Activated CD4-positive, alpha-beta T cell treated with anti-CD3 and anti-CD28 coated beads, Interleukin-10, Interleukin-2, amounts not matched to agents 100 ng/mL and 50 ng/mL, durations not matched to agents 16 hours and 8 hours (primary cell): Measurements from ENCODE around the gene CFAP161.

Experiments
- DNase-seq: peaks from one replicate; pipeline ENCODE4 v3.0.0-alpha.2; 2020

CFAP161 gene

DNA sequence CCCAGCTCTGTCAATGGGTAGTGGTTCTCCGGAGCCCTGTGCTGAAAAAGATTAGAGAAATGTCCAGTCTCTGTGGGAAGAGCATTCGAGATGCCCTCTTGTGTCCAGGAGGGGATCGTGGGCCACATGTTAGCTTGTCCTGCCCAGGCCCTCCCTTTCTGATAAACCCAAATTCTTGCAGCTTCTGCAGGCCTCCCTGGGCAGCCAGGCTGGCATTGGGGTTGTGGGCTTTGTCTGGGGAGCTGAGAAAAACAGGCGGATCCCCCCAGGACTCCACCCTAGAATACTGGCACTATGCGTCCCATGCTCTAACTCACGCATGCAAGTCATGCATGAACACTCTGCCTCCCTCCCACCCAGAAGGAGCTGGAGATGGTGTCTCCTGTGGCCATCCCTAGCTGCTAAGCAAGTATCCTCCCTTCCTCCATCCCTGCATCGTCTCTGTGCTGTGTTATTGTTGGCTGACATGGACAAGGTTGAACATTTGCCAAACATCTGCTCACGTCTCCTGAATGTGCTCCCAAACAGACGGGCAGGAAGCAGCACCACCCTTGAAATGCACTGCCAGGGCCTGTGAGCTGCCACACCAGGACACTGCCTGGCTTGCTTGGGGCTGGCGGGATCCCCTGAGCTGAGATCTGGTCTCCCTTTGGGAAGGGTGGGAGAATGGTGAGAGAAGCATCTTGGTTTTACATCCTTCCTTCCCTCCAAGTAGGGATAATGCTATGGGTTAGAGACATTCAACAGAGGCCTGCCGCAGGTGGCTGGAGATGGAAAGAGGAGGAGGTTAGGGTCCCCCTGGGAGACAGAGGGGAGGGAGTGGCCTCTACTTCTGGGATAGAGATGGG, 26.5 kb downstream of the CFAP161 start:
- no peak for DNase-seq

DNA sequence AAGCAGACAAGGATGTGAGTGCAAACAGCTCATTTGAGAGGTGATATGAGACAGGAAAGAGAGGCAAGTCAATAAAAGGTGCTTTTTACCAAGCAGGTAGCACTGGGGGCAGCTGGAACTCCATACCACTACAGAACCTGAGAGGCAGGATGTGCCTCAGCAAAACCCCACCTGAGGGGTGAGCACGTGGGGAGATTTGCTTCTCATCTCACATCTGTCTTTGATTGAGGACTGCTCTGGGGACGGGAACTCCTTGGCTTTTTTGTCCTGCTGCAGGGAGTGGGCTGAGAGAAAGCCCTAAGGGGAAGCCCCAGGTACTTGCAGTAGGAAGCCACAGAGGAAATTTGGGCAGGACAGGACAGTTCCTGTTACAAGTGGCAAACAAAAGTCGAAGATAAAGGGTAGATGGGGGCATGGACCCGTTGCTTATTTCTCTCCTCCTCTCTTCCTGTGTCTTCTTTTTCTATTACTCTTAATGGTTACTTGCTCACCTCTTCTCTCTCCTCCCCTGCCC, 27.1 kb downstream of the CFAP161 start:
- DNase-seq: no peak

DNA sequence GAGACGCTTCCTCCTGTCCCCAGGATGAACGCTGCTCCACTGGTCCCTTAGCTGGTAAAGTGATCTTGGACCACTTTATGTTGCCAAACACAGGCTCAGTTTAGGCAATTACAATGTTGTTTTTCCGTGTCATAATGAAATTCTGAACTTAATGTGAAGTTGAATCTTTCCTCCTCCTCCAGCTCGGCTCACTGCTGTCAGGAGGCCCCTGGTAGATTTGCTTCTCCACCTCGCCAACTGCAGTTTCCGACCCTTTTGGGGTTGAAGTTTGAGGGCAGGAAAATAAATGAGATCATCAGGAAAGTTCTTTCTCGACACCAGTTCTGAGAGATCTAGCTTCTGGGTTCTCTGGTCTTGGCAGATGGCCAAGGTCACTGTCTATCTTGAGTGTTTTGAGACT, 27.8 kb downstream of the CFAP161 start:
- peak; percentile 13 for DNase-seq

DNA sequence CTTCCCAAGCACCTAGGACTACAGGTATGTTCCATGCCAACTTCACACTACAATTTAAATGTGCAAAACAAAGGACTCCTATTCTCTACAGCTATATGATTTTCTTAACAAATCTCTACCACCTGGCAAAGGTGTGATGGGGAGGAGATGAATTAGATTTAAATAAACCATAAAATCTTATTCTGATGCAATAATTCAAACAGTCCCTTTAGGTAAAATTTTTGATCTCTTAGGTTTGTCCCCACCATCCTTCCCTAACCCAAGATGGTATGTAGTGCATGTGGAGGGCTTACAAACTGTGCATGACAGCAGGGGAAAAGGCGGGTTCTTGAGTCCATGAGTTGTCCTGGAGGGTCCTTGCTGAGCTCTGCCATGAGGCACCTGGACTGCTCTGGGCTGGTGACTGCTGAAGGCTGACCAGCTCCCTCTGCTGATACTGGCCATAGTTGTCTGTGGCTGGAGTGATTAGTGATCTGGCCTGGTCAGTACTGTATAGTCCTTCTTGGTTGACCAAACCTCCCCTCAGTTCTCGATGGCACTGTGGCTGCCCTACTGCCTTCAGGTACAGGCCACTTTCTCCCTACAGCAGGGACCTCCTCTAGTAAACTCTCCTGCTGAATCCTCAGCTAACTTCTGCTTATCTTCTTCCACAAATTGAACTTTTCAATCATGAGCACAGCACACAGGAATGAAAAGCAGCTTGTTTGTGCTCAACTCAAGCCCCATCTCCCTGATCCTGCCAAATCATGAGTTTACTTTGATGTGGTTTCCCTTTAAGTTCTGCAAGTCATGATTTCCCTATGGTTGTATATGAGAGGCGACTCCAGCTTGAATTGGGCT, 30.1 kb downstream of the CFAP161 start:
- no peak for DNase-seq

DNA sequence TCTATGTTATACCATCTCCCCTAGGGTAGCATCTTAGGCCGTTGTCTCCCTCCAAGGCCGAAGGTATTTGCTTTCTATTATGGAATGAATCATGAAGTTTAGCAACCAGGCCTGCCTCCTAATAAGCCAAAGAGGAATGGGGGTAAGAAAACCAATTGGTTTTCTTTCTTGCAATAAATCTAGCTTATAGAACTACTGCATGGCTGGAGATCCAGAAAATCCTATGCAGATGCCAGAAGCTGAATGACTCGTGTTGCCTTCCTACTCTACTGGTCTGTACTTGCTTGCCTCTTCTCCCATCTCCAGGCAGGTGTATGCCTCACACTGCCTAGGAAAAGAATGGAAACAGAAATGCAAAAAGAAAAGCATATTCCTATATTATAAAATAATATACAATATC, 31.5 kb downstream of the CFAP161 start:
- no peak for DNase-seq

DNA sequence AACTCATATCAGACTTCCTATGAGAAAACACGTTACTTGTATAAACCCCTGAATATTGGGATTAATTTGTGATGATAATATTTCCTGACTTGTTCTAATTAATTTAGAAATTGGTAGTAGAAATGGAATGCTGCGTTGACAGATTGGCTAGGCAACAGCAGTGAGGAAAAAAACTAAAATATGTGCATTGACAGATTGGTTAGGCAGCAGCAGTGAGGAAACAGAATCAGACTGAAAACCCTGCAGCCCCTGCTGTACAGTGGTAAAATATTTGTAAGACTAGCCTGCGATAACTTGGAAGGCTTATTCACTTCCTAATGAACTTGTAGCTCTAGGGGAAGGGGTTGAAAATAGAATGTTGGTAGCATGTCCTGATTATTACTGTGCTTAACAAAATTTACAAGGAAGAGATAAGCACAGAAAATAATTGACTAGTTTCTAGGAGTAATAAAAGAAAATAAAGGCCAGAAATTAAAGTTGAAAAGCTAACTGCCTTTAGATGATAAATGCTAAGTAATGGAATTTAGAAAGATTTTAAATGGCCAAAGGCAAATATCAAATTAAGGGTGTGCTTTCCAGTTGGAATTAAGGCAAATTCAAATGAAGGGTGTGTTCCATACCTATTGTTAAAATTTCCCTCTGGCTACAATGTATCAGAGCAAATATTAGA, 32.7 kb downstream of the CFAP161 start:
- no peak for DNase-seq

DNA sequence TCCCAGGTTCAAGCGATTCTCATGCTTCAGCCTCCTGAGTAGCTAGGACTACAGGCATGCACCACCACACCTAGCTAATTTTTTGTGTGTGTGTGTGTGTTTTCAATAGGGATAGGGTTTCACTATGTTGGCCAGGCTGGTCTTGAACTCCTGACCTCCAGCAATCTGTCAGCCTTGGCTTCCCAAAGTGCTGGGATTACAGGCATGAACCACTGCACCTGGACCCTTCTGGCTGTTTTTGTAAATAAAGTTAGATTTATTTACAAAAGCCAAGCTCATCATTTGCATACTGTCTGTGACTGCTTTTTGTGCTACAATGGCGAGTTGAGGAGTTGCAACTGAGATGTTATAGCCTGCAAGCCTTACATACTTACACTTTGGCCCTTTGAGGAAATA, 34.1 kb downstream of the CFAP161 start:
- no peak for DNase-seq

DNA sequence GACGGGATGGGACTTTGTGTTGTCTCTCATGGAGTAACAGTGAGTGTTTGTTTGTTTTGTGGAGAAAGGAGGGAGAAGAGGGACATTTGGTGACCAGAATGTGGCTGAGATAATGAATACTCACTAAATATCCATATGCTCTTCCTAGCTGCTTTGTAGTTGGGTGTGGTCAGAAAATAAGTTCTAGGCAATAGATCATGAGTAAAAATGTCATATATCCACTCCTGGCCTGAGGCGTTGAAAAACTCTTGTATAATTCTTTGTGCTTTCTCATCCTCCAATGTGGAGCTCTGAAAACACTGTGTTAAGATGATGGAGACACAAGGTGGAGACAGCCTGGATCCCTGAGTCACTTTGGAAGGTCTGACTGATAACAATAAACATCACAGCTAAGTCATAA, 34.6 kb downstream of the CFAP161 start:
- DNase-seq: no peak

DNA sequence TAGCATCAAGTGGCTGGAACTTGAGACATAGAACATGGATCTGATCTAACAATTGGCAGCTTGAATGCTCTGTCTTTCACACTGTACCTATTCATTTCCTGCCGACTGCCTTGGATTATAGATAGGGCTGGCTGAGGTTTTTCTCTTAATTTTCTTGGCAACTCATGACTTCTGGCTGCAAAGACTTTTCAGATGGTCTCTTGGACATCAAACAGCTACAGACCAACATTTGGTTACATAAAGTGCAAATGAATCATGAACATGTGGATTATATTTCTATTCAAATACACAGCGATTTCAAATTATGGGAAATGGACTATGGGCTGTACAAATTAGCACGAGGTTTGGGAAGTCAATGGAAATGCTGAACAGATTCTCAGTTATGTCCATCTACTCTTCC, 36.4 kb downstream of the CFAP161 start:
- no peak for DNase-seq

DNA sequence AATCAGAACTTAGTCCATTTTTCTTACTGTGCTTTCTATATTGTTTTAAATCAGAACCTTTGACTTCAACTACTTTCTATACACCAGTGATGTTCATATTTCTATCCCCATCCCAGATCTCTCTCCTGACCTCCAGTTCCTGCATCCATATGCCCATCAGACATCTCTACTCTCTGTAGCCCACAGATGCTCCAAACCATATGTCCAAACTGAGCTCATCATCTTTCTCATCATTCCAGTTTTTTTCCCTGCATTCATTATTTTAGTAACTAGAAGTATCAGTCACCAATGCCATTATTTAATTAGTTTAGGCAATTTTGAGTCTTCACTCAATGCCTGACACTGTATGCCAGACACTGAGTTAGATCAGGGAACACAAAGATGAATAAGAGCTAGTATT, 37.2 kb downstream of the CFAP161 start:
- DNase-seq: no peak

DNA sequence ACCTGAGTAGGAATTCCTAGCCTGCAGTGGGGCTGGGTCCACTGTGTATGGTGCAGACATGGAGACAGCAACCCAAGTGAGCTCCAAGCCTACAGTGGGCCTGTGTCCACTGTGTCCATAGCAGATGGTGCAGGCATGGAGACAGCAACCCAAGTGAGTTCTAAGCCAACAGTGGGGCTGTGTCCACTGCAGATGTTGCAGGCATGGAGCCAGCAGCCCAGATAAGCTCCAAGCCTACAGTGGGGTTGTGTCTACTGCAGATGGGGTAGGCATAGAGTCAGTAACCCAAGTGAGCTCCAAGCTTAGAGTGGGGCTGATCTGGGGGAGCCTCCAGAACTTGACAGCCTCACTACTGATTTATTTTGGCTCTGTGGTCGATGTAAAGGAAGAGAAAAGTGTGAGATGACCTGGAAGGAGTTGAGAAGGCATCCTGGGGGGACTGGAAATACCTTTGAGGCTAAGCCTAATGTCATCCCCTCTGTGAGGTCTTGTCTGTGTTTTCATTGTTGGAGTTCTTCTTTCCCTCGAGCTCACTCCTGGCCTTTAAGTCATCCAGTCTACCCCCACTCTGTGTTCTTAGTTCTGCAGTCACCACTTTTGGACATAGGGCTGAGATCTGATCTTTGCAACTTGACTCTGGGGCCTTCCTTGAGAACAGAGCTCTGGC, 40.2 kb downstream of the CFAP161 start:
- DNase-seq: no peak

DNA sequence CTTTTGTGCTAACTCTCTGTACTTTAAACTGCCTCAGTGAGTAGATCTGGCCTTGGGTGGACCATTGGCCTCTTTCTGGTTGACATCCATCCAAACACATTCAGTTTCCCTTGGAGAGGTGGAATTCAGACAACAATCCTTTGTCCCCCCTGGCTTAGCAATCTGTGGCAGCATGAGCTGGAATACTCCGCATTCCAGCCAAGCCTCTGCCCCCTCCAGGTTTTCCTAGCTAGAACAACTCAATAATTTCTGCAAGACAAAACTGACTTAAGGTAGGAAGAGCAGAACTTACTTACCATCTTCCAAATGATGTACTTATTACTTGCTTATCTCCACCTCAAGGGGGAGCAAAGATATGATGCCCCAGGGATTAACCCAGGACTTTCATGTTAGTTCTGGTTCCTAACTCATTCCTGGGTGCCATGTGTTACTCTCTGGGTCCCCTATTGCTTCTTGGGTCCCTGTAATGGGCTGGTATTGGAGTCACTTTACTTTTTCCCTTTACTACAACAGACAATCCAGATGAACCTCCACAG, 40.8 kb downstream of the CFAP161 start:
- DNase-seq: no peak

DNA sequence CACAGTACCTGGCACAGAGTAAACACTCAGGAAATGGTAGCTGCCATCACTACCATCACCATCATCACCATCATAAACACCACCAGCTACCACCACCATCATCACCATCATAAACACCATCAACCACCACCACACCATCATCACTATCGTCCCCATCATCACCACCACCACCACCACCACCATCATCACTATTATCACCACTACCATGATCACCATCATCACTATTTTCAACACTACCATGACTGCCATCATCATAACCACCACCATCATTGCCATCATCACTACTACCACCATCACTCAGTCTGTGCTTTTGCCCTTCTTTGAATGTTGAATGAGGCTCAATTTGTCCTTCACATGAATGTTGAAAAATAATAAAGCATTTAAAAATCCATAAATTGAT, 41.4 kb downstream of the CFAP161 start:
- DNase-seq: no peak

DNA sequence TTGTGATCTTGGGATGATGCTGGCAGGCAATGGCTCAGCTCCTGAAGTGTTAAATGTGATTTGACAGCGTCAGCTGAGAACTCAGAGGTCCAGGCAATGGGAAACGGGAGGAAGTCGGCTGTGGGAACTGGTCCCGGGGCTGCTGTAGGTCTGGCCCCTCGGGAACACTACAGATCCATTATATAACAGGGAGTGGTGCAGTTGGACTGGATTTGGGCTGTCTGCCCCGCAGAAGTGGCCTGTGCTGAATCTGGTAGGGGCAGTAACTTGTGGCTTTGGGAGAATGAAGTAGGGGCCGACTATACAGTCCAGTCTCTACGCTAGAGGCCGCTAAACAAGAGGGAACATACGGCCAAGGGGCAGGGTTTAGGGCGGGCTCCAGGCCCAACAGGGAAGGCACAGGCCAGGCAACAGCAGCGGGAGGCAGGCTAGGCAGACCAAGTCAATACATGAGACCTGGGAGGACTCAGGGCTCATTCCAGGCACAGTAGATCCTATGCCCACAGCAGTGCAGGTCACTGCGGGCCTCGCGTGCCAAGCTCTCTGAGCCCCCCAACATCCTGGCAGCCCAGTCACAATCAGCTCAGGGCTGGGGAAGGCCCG, 42.3 kb downstream of the CFAP161 start:
- DNase-seq: no peak

DNA sequence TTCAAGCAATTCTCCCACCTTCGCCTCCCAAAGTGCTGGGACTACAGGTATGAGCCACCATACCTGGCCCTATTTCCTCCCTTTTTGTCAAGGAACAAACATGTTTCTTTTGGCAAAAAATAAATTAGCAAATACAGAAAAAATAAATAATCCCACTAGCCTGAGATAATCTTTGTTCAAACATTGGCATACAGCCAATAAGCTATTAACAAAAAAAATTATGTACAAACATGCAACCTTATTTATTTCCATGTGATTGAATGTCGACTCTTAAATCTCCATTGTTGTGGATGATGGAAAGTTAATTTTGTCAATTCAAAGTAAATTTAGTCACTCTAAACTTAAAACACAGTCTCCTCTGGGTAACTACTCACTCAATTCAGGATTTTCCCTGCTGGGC, 44.3 kb downstream of the CFAP161 start:
- DNase-seq: no peak

DNA sequence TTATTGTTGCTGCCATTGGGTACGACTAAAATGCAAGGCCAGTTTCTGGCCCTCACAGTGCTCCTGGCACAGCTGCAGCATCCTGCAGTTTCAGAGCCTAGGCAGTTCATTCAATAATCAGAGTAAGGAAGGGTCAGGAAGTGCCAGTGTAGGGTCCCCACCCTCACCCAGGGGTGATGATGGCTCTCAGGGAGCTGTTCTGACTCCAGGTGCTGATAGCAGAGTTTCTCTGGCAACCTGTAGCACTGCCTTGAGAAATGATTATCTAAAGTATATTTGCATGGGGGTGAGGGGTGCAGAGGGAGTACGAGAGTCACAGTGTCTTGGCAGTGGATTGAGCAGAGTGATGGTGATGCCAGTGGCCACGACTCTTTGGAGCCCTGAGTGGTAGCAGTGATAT, 47.1 kb downstream of the CFAP161 start:
- no peak for DNase-seq

DNA sequence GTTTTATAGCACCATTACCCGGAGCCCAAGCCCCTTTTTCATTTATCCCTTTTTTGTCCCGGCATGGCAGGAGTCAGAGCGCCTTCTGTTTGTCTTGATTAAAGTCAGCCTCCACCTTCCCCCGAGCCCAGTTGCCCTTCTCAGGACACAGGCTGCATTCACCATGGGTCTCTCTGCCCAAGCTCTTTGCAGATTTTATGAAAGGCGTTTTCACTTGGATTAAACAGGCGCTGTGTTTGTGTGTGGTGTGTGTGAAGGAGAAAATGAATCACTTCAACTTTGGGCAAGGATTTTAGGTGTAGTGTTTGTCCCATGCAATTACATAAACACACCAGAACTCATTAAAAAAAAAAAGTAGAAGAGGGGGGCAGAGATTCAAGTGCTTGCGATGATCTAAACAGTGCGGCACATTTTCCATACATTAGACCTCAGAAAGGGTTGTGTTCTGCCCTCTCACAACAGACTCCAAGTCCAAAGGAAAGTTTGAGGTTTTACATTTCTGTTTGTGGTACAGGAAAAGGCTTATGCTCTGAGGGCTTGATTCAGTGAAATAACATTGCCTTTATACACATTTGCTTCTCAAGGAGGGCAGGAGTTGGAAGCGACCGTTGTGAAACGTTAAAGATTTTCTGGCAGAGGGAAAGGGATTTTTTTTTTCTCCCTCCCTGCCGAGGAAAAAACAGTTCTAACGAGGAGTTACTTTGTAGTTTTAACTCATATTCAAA, 48.1 kb downstream of the CFAP161 start:
- no peak for DNase-seq

DNA sequence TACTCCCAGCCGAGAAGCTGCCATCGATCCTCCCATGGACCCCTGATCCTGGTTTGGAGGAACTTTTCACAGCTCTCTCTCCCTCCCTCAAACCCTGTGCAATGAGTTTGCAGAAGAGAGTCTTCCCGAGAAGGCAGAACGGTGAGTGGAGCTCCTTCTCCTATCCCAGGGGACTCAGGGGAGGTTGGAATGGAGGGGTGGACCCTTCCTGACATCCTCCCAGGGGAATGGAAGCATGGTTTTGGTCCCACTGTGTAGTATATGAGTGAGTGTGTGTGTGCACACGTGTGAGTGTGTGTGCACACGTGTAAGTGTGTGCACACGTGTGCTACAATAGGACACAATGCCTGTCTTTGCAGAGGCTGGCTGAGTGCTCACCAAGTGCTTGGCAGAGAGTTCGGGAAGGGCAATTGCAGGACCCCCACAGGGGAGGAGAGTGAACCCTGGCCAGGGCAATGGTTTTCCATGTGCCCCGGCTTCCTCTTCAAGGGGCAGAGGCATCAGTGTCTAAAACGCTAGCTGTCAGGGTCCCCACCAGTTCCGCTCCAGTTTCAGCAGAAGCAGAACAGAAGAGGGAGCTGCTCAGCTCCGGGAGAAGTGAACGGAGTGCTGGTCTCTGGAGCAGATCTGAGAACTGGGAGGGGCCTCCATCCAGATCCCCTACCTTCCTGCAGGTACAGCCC, 48.8 kb downstream of the CFAP161 start:
- DNase-seq: no peak

DNA sequence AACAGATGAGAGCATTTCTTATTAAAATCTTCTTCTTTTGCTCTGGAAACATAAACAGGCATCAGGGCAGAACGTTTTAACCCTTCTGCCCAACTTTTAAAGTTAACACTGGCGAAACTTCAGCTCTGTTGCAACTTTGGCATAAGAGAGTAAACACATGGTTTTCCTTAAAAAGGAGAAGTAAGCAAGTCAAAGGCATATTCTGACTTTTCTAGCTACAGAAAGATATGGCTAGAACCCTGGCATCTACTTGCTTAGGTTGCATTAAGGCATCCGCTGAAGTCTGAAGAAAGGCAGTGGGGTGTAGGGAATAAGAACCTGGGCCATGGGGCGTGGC, 49.3 kb downstream of the CFAP161 start:
- DNase-seq: no peak

DNA sequence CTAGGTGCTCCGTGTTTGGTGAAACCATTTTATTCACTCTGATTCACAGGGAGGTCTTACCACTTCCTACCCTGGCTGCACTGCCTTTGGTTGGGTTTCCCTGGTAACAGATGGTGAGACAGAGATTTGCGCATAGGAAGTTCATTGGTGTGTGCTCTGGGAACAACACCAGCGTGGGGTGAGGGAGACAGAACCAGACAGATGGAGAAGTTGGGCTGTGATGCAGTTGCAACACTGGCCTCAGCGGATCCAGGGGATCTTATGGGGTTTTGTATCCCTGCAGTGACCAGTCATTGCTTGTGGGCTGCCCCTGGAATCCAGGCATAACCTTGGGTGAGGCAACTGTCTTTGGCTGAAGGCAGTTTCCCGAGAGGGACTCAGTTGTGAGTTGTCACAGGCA, 50.1 kb downstream of the CFAP161 start:
- DNase-seq: no peak
